Heart right ventricle (tissue), 16 donors: ENCODE results near the gene TSFM. TPM values are rescaled to one million over a fixed set of nuclear protein-coding genes. Genes with fewer than 3 reads are reported as not detected.

Experiments used
- ATAC-seq, 8 donors: fragments of 200-7000 bp; cut with Tn5 transposase; one replicate each; pipeline ENCODE4 v1.9.1; 2020; ENCODE audit warnings: mild to moderate bottlenecking in 8 of 8, moderate library complexity in 8 of 8, moderate number of reproducible peaks in 1 of 8
- DNase-seq, 2 donors: peaks; one replicate each; pipeline ENCODE4 v3.0.0-alpha.2; 2020
- H3K27ac ChIP-seq, 10 donors: fragments of 200-600 bp; sonication (generic) in 2 of 10; one replicate each; pipeline versions ENCODE4 v1.5.0 to v1.8.0; 2020 to 2022; ENCODE audit warnings: mild to moderate bottlenecking in 3 of 10
- H3K27me3 ChIP-seq, 7 donors: fragments of 200-600 bp; one replicate each; pipeline ENCODE4 v1.8.0; 2021 to 2022; ENCODE audit warnings: mild to moderate bottlenecking in 2 of 7
- H3K36me3 ChIP-seq, 9 donors: fragments of 200-600 bp; sonication (generic) in 1 of 9; one replicate each; pipeline versions ENCODE4 v1.5.0 to v1.8.0; 2020 to 2022; ENCODE audit warnings: mild to moderate bottlenecking in 2 of 9
- H3K4me1 ChIP-seq, 9 donors: fragments of 200-600 bp; sonication (generic) in 1 of 9; one replicate each; pipeline versions ENCODE4 v1.5.0 to v1.8.0; 2020 to 2022; ENCODE audit warnings: mild to moderate bottlenecking in 4 of 9
- H3K4me3 ChIP-seq, 10 donors: fragments of 200-600 bp; sonication (generic) in 2 of 10; one replicate each; pipeline versions ENCODE4 v1.5.0 to v1.8.0; 2020 to 2022; ENCODE audit warnings: mild to moderate bottlenecking in 7 of 10, moderate library complexity in 2 of 10
- H3K9me3 ChIP-seq, 11 donors: fragments of 200-600 bp in 10 of 11; sonication (generic) in 2 of 11; one replicate each; pipeline versions ENCODE4 v1.5.0 to v1.8.0; 2013 to 2022; ENCODE audit warnings: mild to moderate bottlenecking in 2 of 11, control low read depth in 1 of 11, moderate library complexity in 1 of 11
- WGBS, 2 donors: extraction: QIAGEN DNeasy Blood & Tissue Kit; methylation state at CpG; one replicate each; pipeline ENCODE4 v1.1.7; 2013; ENCODE audit warnings: inconsistent platforms in 1 of 2; 5-methylcytosine and 5-hydroxymethylcytosine counted together
- intact Hi-C, 10 donors: fragments of 100-400 bp; cut with DNase I; formaldehyde crosslinking; loops; one replicate each; pipeline versions ENCODE4 v1.11.1 to v1.14.2; 2022
- polyA plus RNA-seq, 2 donors: library from polyadenylated mRNA; stranded (reverse); fragments of 200-250 nt; gene quantifications; one replicate each; pipeline ENCODE4 v1.2.3, GENCODE V29; 2013
- total RNA-seq, 10 donors: library from RNA; stranded (reverse); fragmentation: NEBNext Ultra II Directional in 3 of 10; extraction: Animal tissue kit (Norgen Biotek cat#: 25700) in 3 of 10; gene quantifications; one replicate each; pipeline versions ENCODE4 v1.2.1 to v1.2.4, GENCODE V29; 2021 to 2023
- TF ChIP-seq, protein P1 (sequence below), 9 donors: fragments of 200-600 bp; sonication (generic) in 2 of 9; IDR thresholded peaks; one replicate each; pipeline versions ENCODE4 v1.5.0 to v1.8.0; 2021 to 2022; ENCODE audit warnings: antibody characterized with exemption in 9 of 9, mild to moderate bottlenecking in 5 of 9, moderate library complexity in 1 of 9
- donor health status: Arrhythmogenic right ventricular cardiomyopathy.
- donor health status: ischemic (EF 13 %, LVEDD 7.1; RV severe dilation, severe dysfunction).
- donor health status: healthy with polysubstance abuse.
- donor health status: DM: no; HTN: yes; CAD: no.
- donor health status: DM: no; HTN: no; CAD: no.
- donor health status: ischemic (EF 25% LVEDD 6.9; RV normal size, moderate dysfunction).
- donor health status: ischemic (EF 25% LVEDD 5.7; RV mildly dilated, moderate dysfunction).
- donor health status: healthy.
- donor health status: DM: yes; HTN: yes; CAD: no.
- donor health status: Ischemic cardiomyopathy.
- donor health status: ischemic (EF 35%, LVEDD 5.7; RV mildly dilated, moderate dysfunction).
- donor health status: nonischemic (EF 11% LVEDD 7.7; RV severe dilation, severe dysfunction).
- donor health status: DM: yes; HTN: yes; CAD: no.
- donor health status: PGD.
- donor health status: ischemic (EF 29% LVEDD 5.4; RV normal size, mild dysfunction).
- donor health status: nonischemic (EF 23%, LVEDD 6.1; RV moderate dilation, normal function).

TSFM gene
- total and polyA plus RNA-seq, 12 donors: 22.9 to 70.6 (median 52.6) TPM

GRCh38 chr12:57829025-57829777 is 46.6 kb downstream of the TSFM start:
- Histone ChIP-seq H3K27ac (peak overlapping the region in 3 of 10 donors; percentile 1 to 100 (median 98)), H3K4me3 (no peak overlapping the region)
- WGBS, 2 donors: 56 to 63% methylated on average over 10 of the region's 10 CpGs

DNA sequence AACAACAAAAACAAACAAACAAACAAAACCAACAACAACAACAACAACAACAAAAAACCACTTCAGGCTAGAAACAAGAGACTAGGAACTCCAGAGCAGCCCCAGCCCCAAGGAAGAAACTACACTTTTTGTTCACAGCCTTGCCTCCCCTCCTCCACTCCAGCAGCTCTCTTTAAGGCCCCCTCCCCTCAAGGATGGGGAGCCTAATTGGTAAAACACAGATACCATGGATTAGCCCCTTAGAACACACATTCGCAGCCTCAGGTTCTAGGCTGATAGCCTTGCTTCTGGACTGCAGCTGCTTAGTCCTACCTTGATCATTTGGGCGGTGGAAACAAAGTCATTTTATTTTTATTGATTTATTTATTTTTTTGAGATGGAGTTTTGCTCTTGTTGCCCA is 47.8 kb downstream of the TSFM start:
- peak overlapping the region in 7 of 10 donors; percentile 35 to 100 (median 76) for H3K27ac ChIP-seq

More at GRCh38 chr12:57829025-57829777, 46.6 kb downstream of the TSFM start:
- DNase-seq: no peak
- ATAC-seq: no peak
- TF ChIP-seq, protein P1, sequence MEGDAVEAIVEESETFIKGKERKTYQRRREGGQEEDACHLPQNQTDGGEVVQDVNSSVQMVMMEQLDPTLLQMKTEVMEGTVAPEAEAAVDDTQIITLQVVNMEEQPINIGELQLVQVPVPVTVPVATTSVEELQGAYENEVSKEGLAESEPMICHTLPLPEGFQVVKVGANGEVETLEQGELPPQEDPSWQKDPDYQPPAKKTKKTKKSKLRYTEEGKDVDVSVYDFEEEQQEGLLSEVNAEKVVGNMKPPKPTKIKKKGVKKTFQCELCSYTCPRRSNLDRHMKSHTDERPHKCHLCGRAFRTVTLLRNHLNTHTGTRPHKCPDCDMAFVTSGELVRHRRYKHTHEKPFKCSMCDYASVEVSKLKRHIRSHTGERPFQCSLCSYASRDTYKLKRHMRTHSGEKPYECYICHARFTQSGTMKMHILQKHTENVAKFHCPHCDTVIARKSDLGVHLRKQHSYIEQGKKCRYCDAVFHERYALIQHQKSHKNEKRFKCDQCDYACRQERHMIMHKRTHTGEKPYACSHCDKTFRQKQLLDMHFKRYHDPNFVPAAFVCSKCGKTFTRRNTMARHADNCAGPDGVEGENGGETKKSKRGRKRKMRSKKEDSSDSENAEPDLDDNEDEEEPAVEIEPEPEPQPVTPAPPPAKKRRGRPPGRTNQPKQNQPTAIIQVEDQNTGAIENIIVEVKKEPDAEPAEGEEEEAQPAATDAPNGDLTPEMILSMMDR (IDR thresholded peaks at IDR 0.05): no peak
- Histone ChIP-seq H3K27me3 (no peaks in the 10 kb centered on the region), H3K9me3 (no peaks in the 10 kb centered on the region), H3K36me3 (peaks cover 6 to 71% (median 48%) of the 10 kb centered on the region in 9 donors), H3K4me1 (peaks cover 18 to 93% (median 71%) of the 10 kb centered on the region in 9 donors)
- intact Hi-C loops: no loop called here

GRCh38 chr12:57832966-57833365 is 50.4 kb downstream of the TSFM start:
- ATAC-seq (peak in 2 of 8 donors; percentile 15 to 21), DNase-seq (no peak)
- H3K27me3 ChIP-seq: no peaks in the 10 kb centered on the region
- 28 to 32% methylated on average over 10 of the region's 10 CpGs for WGBS, 2 donors
- intact Hi-C loops: loop anchor here in 5 of 10 donors (2.0 to 5.0 kb wide), 4 partner anchors 64 to 72 kb away; no protein-coding TSS in a partner anchor
- no peaks in the 10 kb centered on the region for H3K9me3 ChIP-seq
- TF ChIP-seq, protein P1 (IDR thresholded peaks at IDR 0.05): no peak
- peak overlapping the region in 4 of 10 donors; percentile 5 to 11 (median 6) for H3K4me3 ChIP-seq
- H3K27ac ChIP-seq: peak overlapping the region in 8 of 10 donors; percentile 23 to 100 (median 88)
- peaks cover 0 to 33% (median 12%) of the 10 kb centered on the region in 9 donors for H3K36me3 ChIP-seq
- peaks cover 54 to 100% (median 95%) of the 10 kb centered on the region in 9 donors for H3K4me1 ChIP-seq

More for the DNA sequence above, 47.8 kb downstream of the TSFM start:
- Histone ChIP-seq H3K36me3 (peaks cover 0 to 59% (median 38%) of the 10 kb centered on the region in 9 donors), H3K4me1 (peaks cover 29 to 97% (median 83%) of the 10 kb centered on the region in 9 donors), H3K9me3 (no peaks in the 10 kb centered on the region), H3K27me3 (no peaks in the 10 kb centered on the region), H3K4me3 (no peak overlapping the region)
- TF ChIP-seq, protein P1 (IDR thresholded peaks at IDR 0.05): no peak
- 82 to 85% methylated on average over 2 of the region's 2 CpGs for WGBS, 2 donors
- no peak for ATAC-seq
- DNase-seq: no peak
- intact Hi-C loops: loop anchor here in 8 of 10 donors (2.0 to 5.0 kb wide), 5 partner anchors 66 to 76 kb away; no protein-coding TSS in a partner anchor

GRCh38 chr12:57833672-57834071 is 51.1 kb downstream of the TSFM start:
- no peaks in the 10 kb centered on the region for H3K27me3 ChIP-seq
- H3K9me3 ChIP-seq: no peaks in the 10 kb centered on the region
- no peak for DNase-seq
- TF ChIP-seq, protein P1 (IDR thresholded peaks at IDR 0.05): no peak
- WGBS, 2 donors: 63 to 67% methylated on average over 3 of the region's 3 CpGs
- H3K4me1 ChIP-seq: peaks cover 60 to 100% (median 100%) of the 10 kb centered on the region in 9 donors
- ATAC-seq: no peak
- intact Hi-C loops: loop anchor here in 5 of 10 donors (2.0 to 5.0 kb wide), 4 partner anchors 63 to 71 kb away; no protein-coding TSS in a partner anchor
- peak overlapping the region in 8 of 10 donors; percentile 23 to 100 (median 88) for H3K27ac ChIP-seq
- H3K36me3 ChIP-seq: peaks cover 0 to 26% (median 5%) of the 10 kb centered on the region in 9 donors
- H3K4me3 ChIP-seq: peak overlapping the region in 3 of 10 donors; percentile 5 to 11 (median 6)
